Mesenchymal stem cell (in vitro differentiated cells and primary cell): ENCODE data around the gene OVCA2.

ENCODE experiments used
- DNase-seq: peaks from one replicate; pipeline ENCODE4 v3.0.0-alpha.2; 2013
- H2AFZ ChIP-seq: one replicate; pipeline ENCODE4 v1.6.1; 2013; ENCODE audit warnings: low read depth, mild to moderate bottlenecking, control low read depth, inconsistent platforms, low read length, moderate library complexity
- H2AK5ac ChIP-seq: 2 replicates; pipeline ENCODE4 v1.6.1; 2013; ENCODE audit warnings: low read length, moderate library complexity, mild to moderate bottlenecking, inconsistent platforms; ENCODE audit not compliant: severe bottlenecking
- H2BK120ac ChIP-seq: one replicate; pipeline ENCODE4 v1.6.1; 2013; ENCODE audit warnings: low read depth, mild to moderate bottlenecking, inconsistent platforms, low read length, moderate library complexity
- H2BK12ac ChIP-seq, 2 experiments: one replicate each; pipeline ENCODE4 v1.6.1; 2013; ENCODE audit warnings: inconsistent platforms in 2 of 2, low read length in 2 of 2, mild to moderate bottlenecking in 2 of 2, moderate library complexity in 2 of 2, control low read depth in 1 of 2
- H2BK15ac ChIP-seq: one replicate; pipeline ENCODE4 v1.6.1; 2013; ENCODE audit warnings: mild to moderate bottlenecking, low read depth, inconsistent platforms; ENCODE audit not compliant: poor library complexity, severe bottlenecking
- H2BK5ac ChIP-seq: 2 replicates; pipeline ENCODE4 v1.6.1; 2013; ENCODE audit warnings: low read depth, mild to moderate bottlenecking, low read length, control low read depth, inconsistent platforms; ENCODE audit not compliant: poor library complexity, severe bottlenecking
- H3K14ac ChIP-seq, 2 experiments: one replicate each; pipeline ENCODE4 v1.6.1; 2013; ENCODE audit warnings: inconsistent platforms in 2 of 2, low read length in 2 of 2, control low read depth in 1 of 2, mild to moderate bottlenecking in 1 of 2, moderate library complexity in 1 of 2
- H3K18ac ChIP-seq, 2 experiments: one replicate each; pipeline ENCODE4 v1.6.1; 2013; ENCODE audit warnings: inconsistent platforms in 2 of 2, low read length in 2 of 2, control low read depth in 1 of 2, low read depth in 1 of 2, mild to moderate bottlenecking in 1 of 2
- H3K23ac ChIP-seq, 2 experiments: one replicate each; pipeline ENCODE4 v1.6.1; 2013; ENCODE audit warnings: inconsistent platforms in 2 of 2, low read length in 2 of 2, mild to moderate bottlenecking in 2 of 2, moderate library complexity in 2 of 2, control low read depth in 1 of 2
- H3K27ac ChIP-seq: 2 replicates; pipeline ENCODE4 v1.5.1; 2013; ENCODE audit warnings: mild to moderate bottlenecking, moderate library complexity, low read length, control low read depth, inconsistent platforms; ENCODE audit not compliant: poor library complexity, severe bottlenecking
- H3K27me3 ChIP-seq, 2 experiments: 2 replicates each; pipeline versions ENCODE4 v1.6.1 to v1.7.0; 2013; ENCODE audit warnings: low read length in 2 of 2, mild to moderate bottlenecking in 2 of 2, moderate library complexity in 2 of 2, control low read depth in 1 of 2, inconsistent platforms in 1 of 2; ENCODE audit not compliant: control insufficient read depth in 1 of 2, insufficient read depth in 1 of 2
- H3K36me3 ChIP-seq, 2 experiments: 2 replicates each; pipeline versions ENCODE4 v1.6.1 to v1.7.0; 2013; ENCODE audit warnings: low read length in 2 of 2, control low read depth in 1 of 2, inconsistent platforms in 1 of 2, low read depth in 1 of 2, mild to moderate bottlenecking in 1 of 2; ENCODE audit not compliant: insufficient read depth in 2 of 2, control insufficient read depth in 1 of 2
- H3K4ac ChIP-seq, 2 experiments: one replicate each; pipeline ENCODE4 v1.6.1; 2013; ENCODE audit warnings: inconsistent platforms in 2 of 2, low read length in 2 of 2, mild to moderate bottlenecking in 2 of 2, moderate library complexity in 2 of 2, control low read depth in 1 of 2, low read depth in 1 of 2
- H3K4me1 ChIP-seq: 2 replicates; pipeline ENCODE4 v1.6.1; 2013; ENCODE audit warnings: low read depth, low read length, control low read depth; ENCODE audit not compliant: control insufficient read depth, insufficient read depth
- H3K4me2 ChIP-seq: 2 replicates; pipeline ENCODE4 v1.6.1; 2013; ENCODE audit warnings: low read length, mild to moderate bottlenecking, inconsistent platforms; ENCODE audit not compliant: poor library complexity, severe bottlenecking
- H3K4me3 ChIP-seq, 2 experiments: 2 replicates each; pipeline versions ENCODE4 v1.5.1 to v1.7.0; 2013; ENCODE audit warnings: low read length in 2 of 2, mild to moderate bottlenecking in 2 of 2, control low read depth in 1 of 2, low read depth in 1 of 2; ENCODE audit not compliant: insufficient read depth in 1 of 2
- H3K79me1 ChIP-seq: replicated peaks from 2 replicates; pipeline ENCODE4 v1.6.1; 2013; ENCODE audit warnings: mild to moderate bottlenecking, control low read depth, low read length, inconsistent platforms; ENCODE audit not compliant: poor library complexity, severe bottlenecking
- H3K9ac ChIP-seq: 2 replicates; pipeline ENCODE4 v1.7.0; 2013; ENCODE audit warnings: mild to moderate bottlenecking, low read length, moderate library complexity
- H3K9me3 ChIP-seq: 2 replicates; pipeline ENCODE4 v1.7.0; 2013; ENCODE audit warnings: mild to moderate bottlenecking, low read length; ENCODE audit not compliant: control insufficient read depth
- H4K8ac ChIP-seq: one replicate; pipeline ENCODE4 v1.6.1; 2013; ENCODE audit warnings: inconsistent platforms, mild to moderate bottlenecking, low read length, moderate library complexity
- H4K91ac ChIP-seq: one replicate; pipeline ENCODE4 v1.6.1; 2013; ENCODE audit warnings: mild to moderate bottlenecking, low read length, inconsistent platforms
- WGBS: methylation state at CpG from one replicate; pipeline ENCODE4 v1.1.7; 2013; ENCODE audit warnings: mixed read lengths; 5-methylcytosine and 5-hydroxymethylcytosine counted together

Gene OVCA2

DNA sequence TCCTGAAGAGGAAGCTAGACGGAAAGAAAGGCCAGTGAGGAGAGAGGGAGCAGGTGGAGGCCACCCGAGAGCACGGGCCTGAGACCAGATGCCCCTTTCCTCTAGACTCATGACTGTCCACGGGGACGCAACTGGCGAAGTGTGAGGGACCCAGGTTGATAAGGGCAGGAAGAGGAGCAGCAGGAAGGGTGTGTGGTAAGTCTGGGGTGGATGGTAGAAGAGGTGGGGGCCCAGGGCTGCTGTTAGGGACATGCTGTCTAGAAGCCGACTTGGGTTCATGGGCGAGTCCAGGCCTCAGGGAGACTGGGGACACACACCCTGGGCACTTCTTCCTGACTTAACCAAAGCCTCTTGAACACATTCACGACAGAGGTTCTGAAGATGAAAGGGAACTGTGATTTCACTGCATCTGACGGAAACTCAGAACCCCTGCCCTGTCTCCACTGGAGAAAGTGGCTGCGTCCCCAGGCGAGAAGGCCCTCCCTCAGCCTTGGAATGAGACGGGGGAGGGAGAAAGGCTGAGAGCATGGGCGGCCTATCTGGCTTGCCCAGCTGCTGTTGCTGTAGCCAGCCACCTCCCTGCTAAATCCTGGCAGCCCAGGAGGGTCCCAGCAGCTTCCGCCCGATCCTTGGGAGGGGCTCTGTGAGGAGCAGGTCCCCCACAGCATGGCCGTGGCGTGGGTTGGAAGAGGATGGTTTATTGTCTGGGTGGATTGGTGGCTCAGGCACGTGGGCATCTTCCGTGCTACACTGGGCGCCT, 19.0 kb downstream of the OVCA2 start:
- peaks cover 45 to 78% of the 10 kb centered on the region in 2 experiments for H3K36me3 ChIP-seq
- WGBS = 90% methylated on average over 19 of the region's 21 CpGs

GRCh38 chr17:2061441-2061958, 19.7 kb downstream of the OVCA2 start:
- H3K36me3 ChIP-seq = peaks cover 45 to 75% of the 10 kb centered on the region in 2 experiments
- peak overlapping the region; percentile 63 for H2BK15ac ChIP-seq
- H3K79me1 ChIP-seq = peaks cover 20% of the 10 kb centered on the region
- H3K4me1 ChIP-seq = peaks cover 56% of the 10 kb centered on the region
- DNase-seq = peak; percentile 29
- peak overlapping the region; percentile 93 for H3K9ac ChIP-seq
- peak overlapping the region; percentile 59 for H4K8ac ChIP-seq
- no peak overlapping the region for H2BK5ac ChIP-seq
- peak overlapping the region; percentile 35 to 70 for H3K18ac ChIP-seq
- H3K27ac ChIP-seq = peak overlapping the region; percentile 92
- no peak overlapping the region for H3K23ac ChIP-seq
- 88% methylated on average over 15 of the region's 17 CpGs for WGBS
- H3K4ac ChIP-seq = peak overlapping the region; percentile 43 to 46
- H3K9me3 ChIP-seq = no peaks in the 10 kb centered on the region
- H3K14ac ChIP-seq = no peak overlapping the region
- peak overlapping the region; percentile 80 for H2AK5ac ChIP-seq
- H3K4me3 ChIP-seq = no peak overlapping the region
- peak overlapping the region in 1 of 2 experiments; percentile 29 for H2BK12ac ChIP-seq
- no peak overlapping the region for H3K4me2 ChIP-seq
- H2AFZ ChIP-seq = no peak overlapping the region
- peak overlapping the region; percentile 93 for H4K91ac ChIP-seq
- no peak overlapping the region for H2BK120ac ChIP-seq
- no peaks in the 10 kb centered on the region for H3K27me3 ChIP-seq

More for the DNA sequence above, 19.0 kb downstream of the OVCA2 start:
- Histone ChIP-seq H3K4me2 (no peak overlapping the region), H3K9ac (peak overlapping the region; percentile 93), H2AFZ (no peak overlapping the region), H3K4ac (peak overlapping the region in 1 of 2 experiments; percentile 46), H3K18ac (peak overlapping the region; percentile 52 to 70), H3K27ac (no peak overlapping the region), H3K14ac (no peak overlapping the region), H2AK5ac (peak overlapping the region; percentile 21), H3K79me1 (peaks cover 20% of the 10 kb centered on the region), H3K4me3 (no peak overlapping the region), H2BK120ac (peak overlapping the region; percentile 35), H3K4me1 (peaks cover 52% of the 10 kb centered on the region), H2BK5ac (no peak overlapping the region), H2BK12ac (peak overlapping the region; percentile 18 to 66), H2BK15ac (no peak overlapping the region), H4K91ac (peak overlapping the region; percentile 93), H3K9me3 (no peaks in the 10 kb centered on the region), H3K23ac (peak overlapping the region in 1 of 2 experiments; percentile 3), H3K27me3 (no peaks in the 10 kb centered on the region), H4K8ac (peak overlapping the region; percentile 59)
- peak; percentile 46 for DNase-seq

DNA sequence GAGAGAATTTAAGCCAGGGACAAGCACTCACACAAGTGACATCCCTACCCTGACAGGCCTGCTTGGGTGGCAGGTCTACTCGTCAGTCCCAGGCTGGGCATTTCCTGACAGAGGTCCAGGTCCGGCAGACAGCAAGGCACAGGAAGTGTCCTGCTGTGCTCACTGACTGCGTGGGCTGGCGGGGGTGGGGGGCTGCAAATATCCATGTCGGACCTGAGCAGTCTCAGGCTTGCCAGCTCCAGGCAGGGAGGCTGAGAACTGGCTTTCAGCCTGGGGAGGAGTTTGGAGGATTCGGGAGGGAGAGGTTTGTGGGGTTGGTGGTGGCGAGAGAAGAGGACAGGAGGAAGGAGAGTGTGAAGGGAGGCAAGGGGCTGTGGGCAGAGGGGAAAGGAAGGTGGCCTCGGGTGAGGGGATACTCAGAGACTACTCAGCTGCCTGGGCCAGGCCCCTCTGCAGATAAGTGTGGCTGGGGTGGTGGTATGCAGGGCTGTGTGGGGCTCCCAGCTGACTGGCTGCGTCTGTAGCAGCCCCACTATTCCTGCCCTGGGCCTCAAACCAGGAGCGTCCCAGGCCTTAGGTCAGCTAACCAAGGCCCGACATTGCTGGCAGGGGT, 20.9 kb downstream of the OVCA2 start:
- Histone ChIP-seq H2BK120ac (peak overlapping the region; percentile 12), H3K36me3 (peaks cover 45 to 63% of the 10 kb centered on the region in 2 experiments), H4K8ac (peak overlapping the region; percentile 20), H3K9me3 (no peaks in the 10 kb centered on the region), H4K91ac (peak overlapping the region; percentile 89), H3K4ac (peak overlapping the region; percentile 5 to 27), H3K14ac (peak overlapping the region in 1 of 2 experiments; percentile 50), H3K4me1 (peaks cover 64% of the 10 kb centered on the region), H3K79me1 (peaks cover 19% of the 10 kb centered on the region), H2BK5ac (peak overlapping the region; percentile 81), H2BK15ac (no peak overlapping the region), H3K18ac (peak overlapping the region; percentile 37 to 64), H3K9ac (peak overlapping the region; percentile 93), H2AK5ac (peak overlapping the region; percentile 76), H2BK12ac (peak overlapping the region; percentile 66 to 80), H3K4me2 (no peak overlapping the region), H3K27me3 (no peaks in the 10 kb centered on the region), H3K27ac (peak overlapping the region; percentile 92), H3K23ac (no peak overlapping the region), H3K4me3 (no peak overlapping the region), H2AFZ (no peak overlapping the region)
- DNase-seq = peak; percentile 73
- whole genome bisulfite sequencing = 17% methylated on average over 11 of the region's 11 CpGs
